ENCODE data around the gene PLCL2.
"Not testable (repeated sequence)": the region's sequence is repeated elsewhere in the genome, so short reads cannot be mapped to it uniquely, and the experiment has no call there.

Gene PLCL2

GRCh38 chr3:16980526-16980925 lies 95.8 kb downstream of the PLCL2 start:
- H3K9ac ChIP-seq (ENCODE audit: low read depth, low read length); H3K4me3 ChIP-seq (ENCODE audit: low read depth, low read length); H3K36me3 ChIP-seq (ENCODE audit: control insufficient read depth, insufficient read depth, low read length); H3K4me1 ChIP-seq (ENCODE audit: control insufficient read depth, insufficient read depth, low read length); H3K9me3 ChIP-seq (ENCODE audit: control insufficient read depth, insufficient read depth, low read length); H3K27ac ChIP-seq (ENCODE audit: low read depth, low read length); H3K27me3 ChIP-seq (ENCODE audit: control insufficient read depth, insufficient read depth, low read length): not testable (repeated sequence)

DNA sequence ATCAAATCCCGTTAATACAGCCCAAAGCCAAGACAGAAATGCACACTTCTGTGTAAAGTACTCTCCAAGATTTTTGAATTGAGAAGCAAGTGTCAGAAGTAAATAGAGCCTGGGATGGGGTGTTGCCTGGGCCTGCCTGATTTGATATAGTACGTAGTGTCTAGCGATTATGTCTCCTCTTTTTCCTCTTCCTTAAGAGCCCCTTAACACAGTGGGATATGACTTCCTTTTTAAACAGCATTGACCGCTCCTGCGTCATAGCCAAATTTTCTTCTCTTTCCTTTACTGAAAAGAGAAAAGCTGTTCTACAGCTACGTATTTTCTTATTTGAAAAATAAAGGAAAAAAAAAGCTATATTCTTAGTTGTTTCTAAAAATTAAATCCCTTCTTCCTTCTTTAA lies 97.7 kb downstream of the PLCL2 start:
- Histone ChIP-seq H3K27me3 (ENCODE audit: control insufficient read depth, insufficient read depth, low read length) (no peaks in the 10 kb centered on the region), H3K9ac (ENCODE audit: low read depth, low read length) (no peak overlapping the region), H3K36me3 (ENCODE audit: control insufficient read depth, insufficient read depth, low read length) (no peaks in the 10 kb centered on the region), H3K4me3 (ENCODE audit: low read depth, low read length) (no peak overlapping the region), H3K9me3 (ENCODE audit: control insufficient read depth, insufficient read depth, low read length) (no peaks in the 10 kb centered on the region), H3K4me1 (ENCODE audit: control insufficient read depth, insufficient read depth, low read length) (no peaks in the 10 kb centered on the region), H3K27ac (ENCODE audit: low read depth, low read length) (no peak overlapping the region)

DNA sequence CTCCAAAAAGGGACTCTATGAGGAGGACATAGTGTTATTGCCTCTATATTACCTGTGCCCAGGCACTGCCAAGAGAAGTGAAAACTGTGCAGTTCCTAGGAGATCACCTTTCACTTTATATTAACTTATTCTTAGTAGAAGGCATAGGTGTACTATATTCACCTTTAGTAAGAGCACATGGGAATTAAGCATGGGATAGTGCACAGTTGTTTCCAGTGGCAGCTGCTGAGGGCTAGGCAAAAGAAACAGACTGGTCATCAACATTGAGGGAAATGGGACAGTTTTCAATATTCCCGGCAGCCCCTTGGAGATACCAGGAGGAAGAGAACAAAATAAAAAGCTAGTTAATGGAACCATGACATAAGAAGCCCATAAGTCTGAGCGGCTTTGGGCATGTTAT lies 100.9 kb downstream of the PLCL2 start:
- H3K36me3 ChIP-seq (ENCODE audit: control insufficient read depth, insufficient read depth, low read length): no peaks in the 10 kb centered on the region
- H3K9ac ChIP-seq (ENCODE audit: low read depth, low read length): no peak overlapping the region
- no peak overlapping the region for H3K27ac ChIP-seq (ENCODE audit: low read depth, low read length)
- no peak overlapping the region for H3K4me3 ChIP-seq (ENCODE audit: low read depth, low read length)
- H3K27me3 ChIP-seq (ENCODE audit: control insufficient read depth, insufficient read depth, low read length): no peaks in the 10 kb centered on the region; the same call in 1 of the 2 replicates
- no peaks in the 10 kb centered on the region for H3K4me1 ChIP-seq (ENCODE audit: control insufficient read depth, insufficient read depth, low read length)
- H3K9me3 ChIP-seq (ENCODE audit: control insufficient read depth, insufficient read depth, low read length): no peaks in the 10 kb centered on the region

DNA sequence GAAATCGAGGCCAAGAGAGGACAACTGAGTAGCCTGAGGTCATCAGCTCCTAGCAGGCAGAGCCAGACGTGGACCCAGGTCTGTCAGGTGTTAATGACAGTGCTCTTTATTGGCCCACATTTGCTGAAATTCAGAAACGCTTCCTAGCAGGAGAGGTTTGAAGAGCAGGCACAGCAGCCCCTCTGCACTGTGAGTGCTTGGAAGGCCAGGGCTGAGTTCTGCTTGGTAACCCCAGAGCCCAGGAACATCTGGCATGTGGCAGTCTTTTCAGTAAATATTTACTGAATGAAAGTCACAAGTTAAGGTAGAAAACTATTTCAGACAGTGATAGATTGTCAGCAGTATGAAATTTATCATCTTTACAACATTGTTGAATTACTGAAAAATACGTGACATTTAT lies 102.4 kb downstream of the PLCL2 start:
- H3K4me1 ChIP-seq (ENCODE audit: control insufficient read depth, insufficient read depth, low read length): no peaks in the 10 kb centered on the region
- H3K4me3 ChIP-seq (ENCODE audit: low read depth, low read length): no peak overlapping the region
- no peaks in the 10 kb centered on the region for H3K9me3 ChIP-seq (ENCODE audit: control insufficient read depth, insufficient read depth, low read length)
- no peaks in the 10 kb centered on the region for H3K36me3 ChIP-seq (ENCODE audit: control insufficient read depth, insufficient read depth, low read length)
- H3K9ac ChIP-seq (ENCODE audit: low read depth, low read length): no peak overlapping the region
- H3K27me3 ChIP-seq (ENCODE audit: control insufficient read depth, insufficient read depth, low read length): no peaks in the 10 kb centered on the region; the same call in 1 of the 2 replicates
- no peak overlapping the region for H3K27ac ChIP-seq (ENCODE audit: low read depth, low read length)

GRCh38 chr3:16990163-16990562 lies 105.4 kb downstream of the PLCL2 start:
- Histone ChIP-seq H3K9ac (ENCODE audit: low read depth, low read length) (no peak overlapping the region), H3K27me3 (ENCODE audit: control insufficient read depth, insufficient read depth, low read length) (no peaks in the 10 kb centered on the region; the same call in 1 of the 2 replicates), H3K4me3 (ENCODE audit: low read depth, low read length) (no peak overlapping the region)

DNA sequence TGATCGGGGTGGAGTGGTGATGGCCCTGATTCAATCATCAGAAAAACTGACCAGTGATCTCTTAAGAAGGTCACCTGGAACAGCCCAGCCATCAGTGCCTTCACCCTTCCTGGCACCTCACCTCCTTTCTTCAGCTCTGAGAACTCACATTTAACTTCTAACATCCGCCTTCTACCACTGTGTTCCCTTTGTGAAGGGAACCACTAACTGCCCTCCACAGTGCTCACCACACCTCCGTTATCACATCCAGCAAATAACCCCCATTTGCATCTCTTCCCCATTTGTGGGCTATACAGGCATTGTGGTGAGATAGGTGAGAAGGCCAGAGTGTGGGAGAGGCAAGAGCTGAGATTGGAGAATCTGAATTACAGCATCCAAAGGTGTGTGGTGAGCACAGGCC lies 107.4 kb downstream of the PLCL2 start:
- Histone ChIP-seq H3K9me3 (ENCODE audit: control insufficient read depth, insufficient read depth, low read length) (no peaks in the 10 kb centered on the region), H3K4me1 (ENCODE audit: control insufficient read depth, insufficient read depth, low read length) (no peaks in the 10 kb centered on the region), H3K27ac (ENCODE audit: low read depth, low read length) (no peak overlapping the region), H3K27me3 (ENCODE audit: control insufficient read depth, insufficient read depth, low read length) (peaks cover 17% of the 10 kb centered on the region), H3K4me3 (ENCODE audit: low read depth, low read length) (no peak overlapping the region), H3K9ac (ENCODE audit: low read depth, low read length) (no peak overlapping the region), H3K36me3 (ENCODE audit: control insufficient read depth, insufficient read depth, low read length) (no peaks in the 10 kb centered on the region)

More at GRCh38 chr3:16990163-16990562, 105.4 kb downstream of the PLCL2 start:
- Histone ChIP-seq H3K27ac (ENCODE audit: low read depth, low read length) (no peak overlapping the region), H3K36me3 (ENCODE audit: control insufficient read depth, insufficient read depth, low read length) (no peaks in the 10 kb centered on the region), H3K4me1 (ENCODE audit: control insufficient read depth, insufficient read depth, low read length) (no peaks in the 10 kb centered on the region), H3K9me3 (ENCODE audit: control insufficient read depth, insufficient read depth, low read length) (no peaks in the 10 kb centered on the region)

DNA sequence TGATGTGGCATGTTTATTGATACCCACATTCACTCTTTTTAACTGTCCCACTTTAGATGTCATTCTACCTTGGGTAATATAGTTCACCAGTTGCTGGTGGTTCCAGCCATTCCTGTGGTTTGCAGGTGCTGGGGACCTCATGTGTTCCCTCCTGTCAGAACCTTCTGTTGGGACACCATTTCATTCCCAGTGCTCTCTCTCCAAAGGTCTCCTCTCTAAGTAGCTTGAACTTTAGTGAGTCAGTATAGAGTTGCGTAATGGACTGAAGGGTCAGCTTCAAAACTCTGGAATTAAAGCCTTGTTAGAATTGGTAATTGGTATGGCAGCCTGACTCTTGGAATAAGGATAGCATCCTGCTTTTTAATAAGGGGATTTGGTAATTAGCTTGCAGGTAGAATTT lies 108.5 kb downstream of the PLCL2 start:
- H3K27me3 ChIP-seq (ENCODE audit: control insufficient read depth, insufficient read depth, low read length): peaks cover 27% of the 10 kb centered on the region
- no peak overlapping the region for H3K27ac ChIP-seq (ENCODE audit: low read depth, low read length)
- H3K4me3 ChIP-seq (ENCODE audit: low read depth, low read length): no peak overlapping the region
- no peak overlapping the region for H3K9ac ChIP-seq (ENCODE audit: low read depth, low read length)
- H3K36me3 ChIP-seq (ENCODE audit: control insufficient read depth, insufficient read depth, low read length): no peaks in the 10 kb centered on the region
- H3K4me1 ChIP-seq (ENCODE audit: control insufficient read depth, insufficient read depth, low read length): no peaks in the 10 kb centered on the region
- no peaks in the 10 kb centered on the region for H3K9me3 ChIP-seq (ENCODE audit: control insufficient read depth, insufficient read depth, low read length)

- Histone ChIP-seq H3K4me3 (ENCODE audit: low read depth, low read length) (no peak overlapping the region), H3K9ac (ENCODE audit: low read depth, low read length) (no peak overlapping the region), H3K4me1 (ENCODE audit: control insufficient read depth, insufficient read depth, low read length) (0 out of 2 replicates have a peak, but pooled peaks cover 5% of the 10 kb centered on the region), H3K9me3 (ENCODE audit: control insufficient read depth, insufficient read depth, low read length) (no peaks in the 10 kb centered on the region), H3K27ac (ENCODE audit: low read depth, low read length) (no peak overlapping the region), H3K27me3 (ENCODE audit: control insufficient read depth, insufficient read depth, low read length) (peaks cover 45% of the 10 kb centered on the region), H3K36me3 (ENCODE audit: control insufficient read depth, insufficient read depth, low read length) (no peaks in the 10 kb centered on the region)
Measured at GRCh38 chr3:16994854-16995525, 110.2 kb downstream of the PLCL2 start.

DNA sequence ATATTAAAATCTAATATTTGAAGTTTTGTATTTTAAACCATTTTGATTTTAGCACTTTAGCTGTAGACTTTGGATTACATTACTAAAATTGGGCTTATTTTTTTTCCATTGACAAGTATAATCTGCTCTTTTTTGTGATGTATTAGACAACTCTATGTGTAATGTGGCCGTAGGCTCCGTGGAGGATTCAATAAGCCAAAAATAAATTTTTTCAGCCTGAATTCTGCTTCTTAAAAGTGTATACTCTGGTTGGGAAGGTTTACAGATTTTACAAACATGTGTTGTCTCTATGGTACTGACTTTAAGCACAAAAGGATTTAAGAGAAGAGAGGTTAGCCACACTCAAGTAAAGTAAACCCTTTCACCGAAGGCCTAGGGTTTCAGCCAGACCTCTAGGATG lies 110.8 kb downstream of the PLCL2 start:
- Histone ChIP-seq H3K9me3 (ENCODE audit: control insufficient read depth, insufficient read depth, low read length) (no peaks in the 10 kb centered on the region), H3K36me3 (ENCODE audit: control insufficient read depth, insufficient read depth, low read length) (no peaks in the 10 kb centered on the region), H3K9ac (ENCODE audit: low read depth, low read length) (no peak overlapping the region), H3K4me3 (ENCODE audit: low read depth, low read length) (no peak overlapping the region), H3K4me1 (ENCODE audit: control insufficient read depth, insufficient read depth, low read length) (0 out of 2 replicates have a peak, but pooled peaks cover 5% of the 10 kb centered on the region), H3K27ac (ENCODE audit: low read depth, low read length) (no peak overlapping the region), H3K27me3 (ENCODE audit: control insufficient read depth, insufficient read depth, low read length) (peaks cover 51% of the 10 kb centered on the region)

GRCh38 chr3:16998236-16998923 lies 113.6 kb downstream of the PLCL2 start:
- Histone ChIP-seq H3K36me3 (ENCODE audit: control insufficient read depth, insufficient read depth, low read length) (no peaks in the 10 kb centered on the region), H3K27ac (ENCODE audit: low read depth, low read length) (no peak overlapping the region), H3K9me3 (ENCODE audit: control insufficient read depth, insufficient read depth, low read length) (peaks cover 6% of the 10 kb centered on the region; the same call in 1 of the 2 replicates), H3K9ac (ENCODE audit: low read depth, low read length) (no peak overlapping the region), H3K27me3 (ENCODE audit: control insufficient read depth, insufficient read depth, low read length) (peaks cover 79% of the 10 kb centered on the region), H3K4me3 (ENCODE audit: low read depth, low read length) (no peak overlapping the region), H3K4me1 (ENCODE audit: control insufficient read depth, insufficient read depth, low read length) (0 out of 2 replicates have a peak, but pooled peaks cover 5% of the 10 kb centered on the region)

- Histone ChIP-seq H3K4me1 (ENCODE audit: control insufficient read depth, insufficient read depth, low read length) (0 out of 2 replicates have a peak, but pooled peaks cover 5% of the 10 kb centered on the region), H3K4me3 (ENCODE audit: low read depth, low read length) (no peak overlapping the region), H3K9ac (ENCODE audit: low read depth, low read length) (no peak overlapping the region), H3K27me3 (ENCODE audit: control insufficient read depth, insufficient read depth, low read length) (peaks cover 87% of the 10 kb centered on the region), H3K27ac (ENCODE audit: low read depth, low read length) (no peak overlapping the region), H3K9me3 (ENCODE audit: control insufficient read depth, insufficient read depth, low read length) (peaks cover 6% of the 10 kb centered on the region; the same call in 1 of the 2 replicates), H3K36me3 (ENCODE audit: control insufficient read depth, insufficient read depth, low read length) (no peaks in the 10 kb centered on the region)
Measured at GRCh38 chr3:16999161-16999560, 114.4 kb downstream of the PLCL2 start.

All from HUES48 (cell line).